Activated T-cell treated with anti-CD3 and anti-CD28 coated beads for 48 hours (primary cell): ENCODE data around the gene TMEM79.

ENCODE experiments used
- DNase-seq: peaks from one replicate; pipeline ENCODE4 v3.0.0-alpha.2; 2020; ENCODE audit warnings: low read depth

TMEM79 gene

GRCh38 chr1:156284112-156284511 lies at the start of gene TMEM79:
Gene TMEM79, plus strand, starts transcription at chr1:156284325. Its CDS starts 902 bp downstream, at chr1:156285227.
- DNase-seq, result no peak

- DNase-seq, result no peak
These were observed 48.0 kb upstream of the TMEM79 start for GRCh38 chr1:156236164-156236563.

GRCh38 chr1:156238248-156238647 lies 45.9 kb upstream of the TMEM79 start:
- DNase-seq, result no peak

- DNase-seq, result no peak
These were observed 42.8 kb upstream of the TMEM79 start for GRCh38 chr1:156241311-156241811.

GRCh38 chr1:156241926-156242325 lies 42.2 kb upstream of the TMEM79 start, which contains the start of gene BGLAP:
Gene BGLAP, plus strand, starts transcription at chr1:156242184. Its CDS starts 48 bp downstream, at chr1:156242232.
- DNase-seq, result no peak

GRCh38 chr1:156242738-156243137 lies 41.4 kb upstream of the TMEM79 start:
- DNase-seq, result no peak

GRCh38 chr1:156244126-156244525 lies 40.0 kb upstream of the TMEM79 start:
- DNase-seq, result no peak

- DNase-seq, result no peak
These were observed 39.4 kb upstream of the TMEM79 start for GRCh38 chr1:156244712-156245111.

GRCh38 chr1:156245451-156246232 lies 38.5 kb upstream of the TMEM79 start:
- no peak for DNase-seq

- no peak for DNase-seq
These were observed 37.8 kb upstream of the TMEM79 start for GRCh38 chr1:156246241-156246780.

- DNase-seq, result no peak
These were observed 37.2 kb upstream of the TMEM79 start for GRCh38 chr1:156246781-156247459.

GRCh38 chr1:156247460-156248322 lies 36.4 kb upstream of the TMEM79 start, which contains the start of gene PAQR6:
Gene PAQR6, minus strand, starts transcription at chr1:156248056. Its CDS starts 1,325 bp downstream, at chr1:156246731.
- no peak for DNase-seq

- DNase-seq, result no peak
These were observed 35.8 kb upstream of the TMEM79 start for GRCh38 chr1:156248323-156248683.

GRCh38 chr1:156249593-156249992 lies 34.5 kb upstream of the TMEM79 start:
- no peak for DNase-seq

- no peak for DNase-seq
These were observed 32.6 kb upstream of the TMEM79 start for GRCh38 chr1:156251527-156251926.

GRCh38 chr1:156253634-156254033 lies 30.5 kb upstream of the TMEM79 start:
- no peak for DNase-seq

- no peak for DNase-seq
These were observed 26.4 kb upstream of the TMEM79 start for GRCh38 chr1:156257711-156258110.

- no peak for DNase-seq
These were observed 25.3 kb upstream of the TMEM79 start for GRCh38 chr1:156258859-156259258.

GRCh38 chr1:156259805-156260204 lies 24.3 kb upstream of the TMEM79 start:
- DNase-seq, result no peak

- no peak for DNase-seq
These were observed 23.2 kb upstream of the TMEM79 start for GRCh38 chr1:156260896-156261295.

GRCh38 chr1:156262461-156263287 lies 21.5 kb upstream of the TMEM79 start:
- no peak for DNase-seq
